A549 (cell line): Measurements from ENCODE around the gene ANKHD1.

Experiments used
- CBX8 ChIP-seq: fragments of 200-600 bp; sonication (generic); IDR thresholded peaks from 2 replicates; pipeline ENCODE4 v1.6.1; 2016
- CTCF ChIP-seq: fragments of >200 bp; sonication (Bioruptor Twin); formaldehyde crosslinking; IDR thresholded peaks from 3 replicates; pipeline ENCODE4 v1.5.1; 2016
- EP300 ChIP-seq, 2 experiments: fragments of >200 bp; sonication (Bioruptor Twin); formaldehyde crosslinking; IDR thresholded peaks; 2 replicates in 1 of 2; 3 replicates in 1 of 2; pipeline ENCODE4 v1.6.1; 2016 to 2017
- JUN ChIP-seq, 2 experiments: fragments of >200 bp; sonication (Bioruptor Twin); formaldehyde crosslinking; IDR thresholded peaks; 2 replicates in 1 of 2; 3 replicates in 1 of 2; pipeline ENCODE4 v1.6.1; 2016 to 2017
- RAD21 ChIP-seq, 2 experiments: fragments of >200 bp in 1 of 2; sonication (Bioruptor Twin) in 1 of 2; formaldehyde crosslinking in 1 of 2; IDR thresholded peaks in 1 of 2; conservative IDR thresholded peaks in 1 of 2; 2 replicates in 1 of 2; 3 replicates in 1 of 2; pipeline ENCODE4 v1.6.1; 2012 to 2018; ENCODE audit warnings: inconsistent platforms in 1 of 2
- RFX5 ChIP-seq: fragments of 450-650 bp; IDR thresholded peaks from 2 replicates; pipeline ENCODE4 v1.7.1; 2014; ENCODE audit warnings: antibody characterized with exemption, mild to moderate bottlenecking, moderate library complexity
- SMC3 ChIP-seq: fragments of >200 bp; sonication (Bioruptor Twin); formaldehyde crosslinking; IDR thresholded peaks from 3 replicates; pipeline ENCODE4 v1.6.1; 2018; ENCODE audit warnings: inconsistent platforms
- SREBF2 ChIP-seq: fragments of 450-650 bp; IDR thresholded peaks from 2 replicates; pipeline ENCODE4 v1.6.1; 2014; ENCODE audit warnings: mild to moderate bottlenecking, moderate library complexity

GRCh38 chr5:140481758-140482157 is 80.1 kb downstream of the ANKHD1 start:
- TF ChIP-seq RFX5 (no peak), SMC3 (no peak), RAD21 (conservative IDR thresholded peaks at IDR 0.05 in 1 of 2, IDR thresholded peaks at IDR 0.05 in 1 of 2) (no peak), CBX8 (no peak), SREBF2 (no peak), JUN (IDR thresholded peaks at IDR 0.05) (no peak), EP300 (IDR thresholded peaks at IDR 0.05) (no peak), CTCF (no peak)
